H1 (cell line): ENCODE measurements around the gene MBTPS2. TPM values are rescaled to one million over a fixed set of nuclear protein-coding genes. Genes with fewer than 3 reads are reported as not detected.

Experiments
- CTCF ChIA-PET: fragments of 300-600 bp; sonication (Branson Sonifier 250); formaldehyde crosslinking; loops from one replicate; lab custom pipeline; 2021; ENCODE audit not compliant: partially characterized antibody; lab: Charles Lee
- POLR2A ChIA-PET: fragments of 300-600 bp; sonication (Branson Sonifier 250); formaldehyde crosslinking; loops from one replicate; lab custom pipeline; 2021; ENCODE audit warnings: inconsistent platforms; ENCODE audit not compliant: partially characterized antibody; lab: Charles Lee
- DNase-seq, 2 experiments: peaks; one replicate each; pipeline versions ENCODE4 v3.0.0 to v3.0.0-alpha.2; 2010 to 2022; ENCODE audit warnings: low spot score in 2 of 2, low read depth in 1 of 2, mixed read lengths in 1 of 2
- FAIRE-seq: peaks from 2 replicates; lab custom pipeline; 2011; peaks lifted over from hg19 to GRCh38; lab: Jason Lieb, UNC
- H2AFZ ChIP-seq: 2 replicates; pipeline ENCODE4 v1.8.1; 2012; ENCODE audit warnings: low read length, inconsistent platforms
- H2AK5ac ChIP-seq: 2 replicates; pipeline ENCODE4 v1.6.1; 2013; ENCODE audit warnings: low read depth, low read length
- H2BK120ac ChIP-seq: replicated peaks from 2 replicates; pipeline ENCODE3; 2013; ENCODE audit warnings: low read depth, low read length, inconsistent platforms
- H2BK12ac ChIP-seq: 2 replicates; pipeline ENCODE4 v1.6.1; 2013; ENCODE audit warnings: low read depth, low read length
- H2BK15ac ChIP-seq: 2 replicates; pipeline ENCODE4 v1.6.1; 2013; ENCODE audit warnings: low read length
- H2BK20ac ChIP-seq: 2 replicates; pipeline ENCODE4 v1.6.1; 2013; ENCODE audit warnings: low read length
- H2BK5ac ChIP-seq: 2 replicates; pipeline ENCODE4 v1.6.1; 2013; ENCODE audit warnings: low read depth, low read length
- H3K14ac ChIP-seq: 2 replicates; pipeline ENCODE4 v1.6.1; 2013; ENCODE audit warnings: inconsistent platforms; ENCODE audit not compliant: insufficient read length
- H3K18ac ChIP-seq: 2 replicates; pipeline ENCODE4 v1.6.1; 2013; ENCODE audit warnings: low read length; ENCODE audit errors: extremely low read depth
- H3K23ac ChIP-seq: 2 replicates; pipeline ENCODE4 v1.6.1; 2013; ENCODE audit warnings: inconsistent platforms; ENCODE audit not compliant: insufficient read length
- H3K23me2 ChIP-seq: 2 replicates; pipeline ENCODE4 v1.6.1; 2013; ENCODE audit warnings: low read depth, low read length
- H3K27ac ChIP-seq: 2 replicates; pipeline ENCODE4 v1.6.1; 2011; ENCODE audit warnings: low read depth, low read length, inconsistent platforms
- H3K27me3 ChIP-seq, 4 experiments: replicated peaks in 1 of 4; 1 replicate in 1 of 4; 2 replicates in 3 of 4; pipeline versions ENCODE4 v1.6.1 to v1.8.1; 2011 to 2013; ENCODE audit warnings: low read length in 3 of 4, mild to moderate bottlenecking in 3 of 4, inconsistent platforms in 2 of 4, mixed read lengths in 2 of 4, moderate library complexity in 1 of 4; ENCODE audit not compliant: control insufficient read depth in 3 of 4, insufficient read depth in 3 of 4; ENCODE audit errors: extremely low read depth in 1 of 4
- H3K36me3 ChIP-seq, 4 experiments: 2 replicates each; pipeline versions ENCODE4 v1.6.1 to v1.8.1; 2011 to 2013; ENCODE audit warnings: mild to moderate bottlenecking in 4 of 4, low read length in 3 of 4, moderate library complexity in 2 of 4, control low read depth in 1 of 4, inconsistent platforms in 1 of 4; ENCODE audit not compliant: insufficient read depth in 4 of 4, control insufficient read depth in 2 of 4
- H3K4ac ChIP-seq: replicated peaks from 2 replicates; pipeline ENCODE3; 2013; ENCODE audit warnings: low read length, low read depth, mixed read lengths, inconsistent platforms; ENCODE audit not compliant: insufficient read length
- H3K4me1 ChIP-seq, 4 experiments: replicated peaks in 1 of 4; 1 replicate in 1 of 4; 2 replicates in 3 of 4; pipeline versions ENCODE4 v1.6.1 to v1.8.1; 2011 to 2013; ENCODE audit warnings: low read length in 3 of 4, inconsistent platforms in 2 of 4, mixed read lengths in 1 of 4; ENCODE audit not compliant: insufficient read depth in 4 of 4, control insufficient read depth in 3 of 4
- H3K4me2 ChIP-seq, 2 experiments: 2 replicates each; pipeline versions ENCODE4 v1.6.1 to v1.8.1; 2011 to 2013; ENCODE audit warnings: low read depth in 2 of 2, low read length in 2 of 2, control low read depth in 1 of 2, inconsistent platforms in 1 of 2, mild to moderate bottlenecking in 1 of 2; ENCODE audit not compliant: insufficient read depth in 1 of 2
- H3K4me3 ChIP-seq, 4 experiments: fragments of 200-600, 300-600 bp in 1 of 4; sonication (generic), shearing (Covaris generic), sonication (Bioruptor Twin) in 1 of 4; 2 replicates each; pipeline versions ENCODE4 v1.5.1 to v1.8.1; 2011 to 2016; ENCODE audit warnings: low read length in 4 of 4, low read depth in 3 of 4, control low read depth in 2 of 4, inconsistent platforms in 2 of 4, mild to moderate bottlenecking in 2 of 4, mixed read lengths in 1 of 4, moderate library complexity in 1 of 4; ENCODE audit not compliant: insufficient read depth in 2 of 4; ENCODE audit errors: extremely low read depth in 1 of 4
- H3K56ac ChIP-seq: replicated peaks from 2 replicates; pipeline ENCODE3; 2013; ENCODE audit warnings: low read depth, mild to moderate bottlenecking, mixed read lengths, low read length, inconsistent platforms; ENCODE audit not compliant: insufficient read length
- H3K79me1 ChIP-seq: 2 replicates; pipeline ENCODE4 v1.6.1; 2013; ENCODE audit warnings: low read depth, low read length, control low read depth
- H3K79me2 ChIP-seq, 2 experiments: 2 replicates each; pipeline versions ENCODE4 v1.6.1 to v1.8.1; 2012 to 2013; ENCODE audit warnings: low read length in 2 of 2, mild to moderate bottlenecking in 2 of 2, inconsistent platforms in 1 of 2; ENCODE audit not compliant: insufficient read depth in 2 of 2, control insufficient read depth in 1 of 2
- H3K9ac ChIP-seq, 4 experiments: replicated peaks in 1 of 4; 1 replicate in 1 of 4; 2 replicates in 3 of 4; pipeline versions ENCODE4 v1.6.1 to v1.8.1; 2011 to 2013; ENCODE audit warnings: low read depth in 3 of 4, low read length in 3 of 4, control low read depth in 2 of 4, mild to moderate bottlenecking in 2 of 4, moderate library complexity in 2 of 4, inconsistent platforms in 1 of 4; ENCODE audit errors: extremely low read depth in 1 of 4
- H3K9me3 ChIP-seq, 2 experiments: 2 replicates each; pipeline versions ENCODE4 v1.6.1 to v1.8.1; 2012 to 2013; ENCODE audit warnings: mild to moderate bottlenecking in 2 of 2, moderate library complexity in 2 of 2, control low read depth in 1 of 2, inconsistent platforms in 1 of 2, low read depth in 1 of 2, low read length in 1 of 2, mixed read lengths in 1 of 2; ENCODE audit not compliant: insufficient read depth in 2 of 2
- H4K20me1 ChIP-seq, 2 experiments: replicated peaks in 1 of 2; 2 replicates each; pipeline versions ENCODE3 to v1.8.1; 2011 to 2013; ENCODE audit warnings: inconsistent platforms in 2 of 2, low read length in 2 of 2, mild to moderate bottlenecking in 1 of 2; ENCODE audit not compliant: insufficient read depth in 2 of 2, control insufficient read depth in 1 of 2
- H4K5ac ChIP-seq: 2 replicates; pipeline ENCODE4 v1.6.1; 2013; ENCODE audit warnings: low read length, low read depth, mixed read lengths, inconsistent platforms; ENCODE audit not compliant: insufficient read length
- H4K8ac ChIP-seq: 2 replicates; pipeline ENCODE4 v1.8.0; 2013; ENCODE audit warnings: mild to moderate bottlenecking, moderate library complexity, low read length, inconsistent platforms; ENCODE audit not compliant: insufficient read depth; ENCODE audit errors: extremely low read depth
- H4K91ac ChIP-seq: replicated peaks from 2 replicates; pipeline ENCODE3; 2013; ENCODE audit warnings: low read length, mixed read lengths, inconsistent platforms; ENCODE audit not compliant: insufficient read length
- BACH1 ChIP-seq: IDR thresholded peaks from 2 replicates; pipeline ENCODE4 v1.6.1; 2012; ENCODE audit warnings: low read length, improper control_type of control experiment
- BCL11A ChIP-seq, 2 experiments: IDR thresholded peaks; one replicate each; pipeline ENCODE4 v1.6.1; 2011; ENCODE audit warnings: low read depth in 2 of 2, low read length in 2 of 2, mild to moderate bottlenecking in 2 of 2
- CBX8 ChIP-seq: fragments of 300-800, 300-1000 bp; sonication (generic); IDR thresholded peaks from 2 replicates; pipeline ENCODE4 v1.7.1; 2016; ENCODE audit warnings: low read depth, low read length, borderline replicate concordance
- CTBP2 ChIP-seq: IDR thresholded peaks from 2 replicates; pipeline ENCODE4 v1.7.0; 2011; ENCODE audit warnings: borderline replicate concordance, mild to moderate bottlenecking, moderate library complexity, mixed read lengths, low read length; ENCODE audit not compliant: insufficient read depth, insufficient read length
- EGR1 ChIP-seq: IDR thresholded peaks from 2 replicates; pipeline ENCODE4 v1.6.1; 2011; ENCODE audit warnings: low read depth, low read length, borderline replicate concordance
- FOSL1 ChIP-seq: IDR thresholded peaks from 2 replicates; pipeline ENCODE4 v1.6.1; 2011; ENCODE audit warnings: mild to moderate bottlenecking, low read depth, low read length, moderate library complexity; ENCODE audit not compliant: insufficient read depth
- HDAC2 ChIP-seq, 2 experiments: fragments of 300-600 bp in 1 of 2; sonication (generic) in 1 of 2; IDR thresholded peaks; 2 replicates each; pipeline ENCODE4 v1.6.1; 2011 to 2012; ENCODE audit warnings: low read depth in 2 of 2, low read length in 2 of 2, mild to moderate bottlenecking in 2 of 2, moderate library complexity in 2 of 2, borderline replicate concordance in 1 of 2, inconsistent platforms in 1 of 2
- POLR2AphosphoS5 ChIP-seq: IDR thresholded peaks from 2 replicates; pipeline ENCODE4 v1.6.1; 2011; ENCODE audit warnings: low read depth, low read length
- RAD21 ChIP-seq, 2 experiments: IDR thresholded peaks in 1 of 2; conservative IDR thresholded peaks in 1 of 2; 2 replicates each; pipeline ENCODE4 v1.6.1; 2011; ENCODE audit warnings: low read depth in 2 of 2, low read length in 2 of 2, improper control_type of control experiment in 1 of 2, inconsistent platforms in 1 of 2, mild to moderate bottlenecking in 1 of 2, moderate library complexity in 1 of 2
- RBBP5 ChIP-seq: IDR thresholded peaks from 2 replicates; pipeline ENCODE4 v1.7.1; 2012; ENCODE audit warnings: low read depth, mild to moderate bottlenecking, inconsistent platforms, low read length, moderate library complexity, borderline replicate concordance
- RFX5 ChIP-seq: IDR thresholded peaks from 2 replicates; pipeline ENCODE4 v1.6.1; 2011; ENCODE audit warnings: low read depth, low read length, improper control_type of control experiment, borderline replicate concordance
- RNF2 ChIP-seq: fragments of 200-900, 300-1000 bp; sonication (generic); IDR thresholded peaks from 2 replicates; pipeline ENCODE4 v1.7.1; 2016; ENCODE audit warnings: borderline replicate concordance, low read depth, mild to moderate bottlenecking, antibody characterized with exemption, low read length; ENCODE audit not compliant: poor library complexity, severe bottlenecking; ENCODE audit errors: missing control alignments
- SIN3A ChIP-seq, 2 experiments: IDR thresholded peaks in 1 of 2; conservative IDR thresholded peaks in 1 of 2; 2 replicates each; pipeline ENCODE4 v1.6.1; 2011 to 2012; ENCODE audit warnings: low read length in 2 of 2, improper control_type of control experiment in 1 of 2, low read depth in 1 of 2, mild to moderate bottlenecking in 1 of 2
- ZNF274 ChIP-seq: IDR thresholded peaks from 2 replicates; pipeline ENCODE4 v1.7.0; 2012; ENCODE audit warnings: low read length, borderline replicate concordance; ENCODE audit errors: extremely low read depth
- polyA plus RNA-seq, 7 experiments: library from polyadenylated mRNA; depleted of rRNA in 3 of 7; stranded (reverse) in 5 of 7; unstranded in 2 of 7; fragments of >200 nt in 5 of 7; fragments of 200-250 nt in 2 of 7; gene quantifications; 1 replicate in 5 of 7; 2 replicates in 1 of 7; 4 replicates in 1 of 7; pipeline versions ENCODE4 v1.2.1 to v1.2.3, GENCODE V29; 2011 to 2013; ENCODE audit warnings: missing spikeins in 2 of 7, mixed read lengths in 2 of 7
- total RNA-seq: library from RNA; stranded (reverse); fragmentation: NEBNext Ultra II Directional; extraction: Animal tissue kit (Norgen Biotek cat#: 25700); gene quantifications from 2 replicates; pipeline ENCODE4 v1.2.1, GENCODE V29; 2021

Gene MBTPS2
- total and polyA plus RNA-seq, 2 of the 8 experiments (the other 6 are each of a cell fraction or from before 2014, with no cell fraction given) = 4.3 to 7.4 TPM

DNA sequence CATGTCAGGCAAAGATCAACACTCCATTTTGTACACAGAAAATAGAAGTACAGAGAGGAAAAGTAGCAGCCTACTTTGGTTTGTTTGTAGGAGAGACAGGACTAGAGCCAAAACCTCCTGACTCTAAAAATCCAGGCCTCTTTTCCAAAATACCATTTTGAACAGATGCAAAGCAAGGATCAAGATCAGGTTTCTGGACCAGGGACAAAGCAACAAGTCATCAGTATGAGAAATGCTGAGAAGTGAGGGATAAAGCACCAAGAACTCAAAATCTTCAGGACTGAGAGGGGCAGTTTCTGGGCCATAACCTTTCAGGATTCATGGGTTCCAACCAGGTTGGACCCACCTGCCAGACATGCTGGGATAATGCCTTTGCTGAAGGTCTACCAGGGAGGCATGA lies 36.6 kb upstream of the MBTPS2 start:
- ChIA-PET POLR2A (no interaction called here), CTCF (no interaction called here)
- no peak overlapping the region for H3K18ac ChIP-seq
- no peaks in the 10 kb centered on the region for H3K23me2 ChIP-seq
- no peak overlapping the region for H3K14ac ChIP-seq
- no peaks in the 10 kb centered on the region for H3K79me1 ChIP-seq
- no peak for DNase-seq
- no peak overlapping the region for H3K4me2 ChIP-seq
- H2BK120ac ChIP-seq = no peak overlapping the region
- H2BK12ac ChIP-seq = no peak overlapping the region
- H3K4me1 ChIP-seq = no peaks in the 10 kb centered on the region
- H3K27me3 ChIP-seq = no peaks in the 10 kb centered on the region
- H2AK5ac ChIP-seq = no peak overlapping the region
- no peak overlapping the region for H4K91ac ChIP-seq
- no peak overlapping the region for H2BK20ac ChIP-seq
- H3K23ac ChIP-seq = no peak overlapping the region
- no peak overlapping the region for H4K5ac ChIP-seq
- no peaks in the 10 kb centered on the region for H3K9me3 ChIP-seq
- H4K20me1 ChIP-seq = no peaks in the 10 kb centered on the region
- H2AFZ ChIP-seq = no peak overlapping the region
- no peak overlapping the region for H3K4me3 ChIP-seq
- H3K27ac ChIP-seq = no peak overlapping the region
- no peak for FAIRE-seq
- H2BK15ac ChIP-seq = no peak overlapping the region
- H3K79me2 ChIP-seq = no peaks in the 10 kb centered on the region
- H3K36me3 ChIP-seq = no peaks in the 10 kb centered on the region
- H3K9ac ChIP-seq = no peak overlapping the region
- no peak overlapping the region for H3K56ac ChIP-seq
- H4K8ac ChIP-seq = no peak overlapping the region
- no peak overlapping the region for H3K4ac ChIP-seq
- no peak overlapping the region for H2BK5ac ChIP-seq
- TF ChIP-seq POLR2AphosphoS5 (no peak), CBX8 (no peak), RAD21 (IDR thresholded peaks at IDR 0.05 in 1 of 2, conservative IDR thresholded peaks at IDR 0.05 in 1 of 2; ENCODE audit: low read depth in 2 of 2, low read length in 2 of 2) (no peak), ZNF274 (no peak), FOSL1 (no peak), BCL11A (IDR thresholded peaks at IDR 0.05; ENCODE audit: low read depth in 2 of 2, low read length in 2 of 2) (no peak), SIN3A (conservative IDR thresholded peaks at IDR 0.05 in 1 of 2, IDR thresholded peaks at IDR 0.05 in 1 of 2; ENCODE audit: low read depth in 1 of 2, low read length in 2 of 2) (no peak), HDAC2 (IDR thresholded peaks at IDR 0.05; ENCODE audit: borderline replicate concordance in 1 of 2, low read depth in 2 of 2, low read length in 2 of 2) (no peak), CTBP2 (no peak), EGR1 (no peak), BACH1 (no peak), RBBP5 (no peak), RFX5 (no peak), RNF2 (no peak)
